ENCODE data around the gene ZNF506.
"Not testable (repeated sequence)": the region's sequence is repeated elsewhere in the genome, so short reads cannot be mapped to it uniquely, and the experiment has no call there.

Gene ZNF506

DNA sequence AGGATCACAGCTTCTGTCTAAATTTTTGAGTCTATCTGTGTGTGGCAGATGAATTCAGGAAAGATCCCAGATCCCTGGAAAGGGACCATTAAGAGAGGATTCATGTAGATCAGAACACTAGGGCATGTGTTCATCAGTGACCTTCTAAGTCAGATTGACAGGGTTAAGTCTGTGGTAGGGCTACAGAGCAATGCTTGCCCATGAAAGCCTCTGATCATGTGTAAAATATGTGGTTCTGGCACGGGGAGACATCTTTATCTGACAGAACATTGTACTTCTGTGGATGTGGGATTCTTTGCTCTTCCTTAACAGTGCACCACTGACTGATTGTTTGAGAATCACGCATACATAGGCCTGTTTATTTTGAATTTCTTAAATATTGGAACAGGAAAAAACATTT lies 42.9 kb downstream of the ZNF506 start:
- no peak for DNase-seq (ENCODE audit: low spot score)

GRCh38 chr19:19777692-19778091 lies 43.9 kb downstream of the ZNF506 start:
- no peak for DNase-seq (ENCODE audit: low spot score)

- peak; percentile 96 for DNase-seq (ENCODE audit: low spot score)
These were observed 45.1 kb downstream of the ZNF506 start for GRCh38 chr19:19776206-19777008.

GRCh38 chr19:19775891-19776205 lies 45.7 kb downstream of the ZNF506 start:
- no peak for DNase-seq (ENCODE audit: low spot score)

GRCh38 chr19:19774354-19775033 lies 47.1 kb downstream of the ZNF506 start:
- DNase-seq (ENCODE audit: low spot score) = no peak

- not testable (repeated sequence) for DNase-seq (ENCODE audit: low spot score)
These were observed 49.6 kb downstream of the ZNF506 start for GRCh38 chr19:19771963-19772362.

GRCh38 chr19:19769971-19770370 lies 51.6 kb downstream of the ZNF506 start:
- not testable (repeated sequence) for DNase-seq (ENCODE audit: low spot score)

DNA sequence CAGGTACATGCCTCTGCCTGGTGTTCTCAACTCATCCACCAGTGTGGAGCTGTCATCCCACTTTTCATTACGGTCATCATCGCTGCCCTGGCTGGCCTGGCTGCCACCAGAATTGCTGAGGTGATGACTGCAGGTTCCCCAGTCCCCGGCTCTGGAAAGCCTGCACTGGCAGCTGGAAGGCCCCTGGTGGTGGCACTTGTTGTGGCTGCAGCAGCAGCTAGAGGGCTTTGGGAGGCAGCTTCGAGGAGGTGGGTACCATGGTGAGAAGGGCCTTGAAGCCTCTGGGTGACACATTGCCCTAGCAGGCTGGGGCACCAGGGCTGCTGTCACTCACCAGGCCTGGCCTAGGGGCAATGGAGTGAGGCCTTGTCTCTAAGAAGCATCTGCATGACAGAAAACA lies 63.4 kb downstream of the ZNF506 start:
- no peak for DNase-seq (ENCODE audit: low spot score)

GRCh38 chr19:19752760-19753403 lies 68.7 kb downstream of the ZNF506 start:
- no peak for DNase-seq (ENCODE audit: low spot score)

DNA sequence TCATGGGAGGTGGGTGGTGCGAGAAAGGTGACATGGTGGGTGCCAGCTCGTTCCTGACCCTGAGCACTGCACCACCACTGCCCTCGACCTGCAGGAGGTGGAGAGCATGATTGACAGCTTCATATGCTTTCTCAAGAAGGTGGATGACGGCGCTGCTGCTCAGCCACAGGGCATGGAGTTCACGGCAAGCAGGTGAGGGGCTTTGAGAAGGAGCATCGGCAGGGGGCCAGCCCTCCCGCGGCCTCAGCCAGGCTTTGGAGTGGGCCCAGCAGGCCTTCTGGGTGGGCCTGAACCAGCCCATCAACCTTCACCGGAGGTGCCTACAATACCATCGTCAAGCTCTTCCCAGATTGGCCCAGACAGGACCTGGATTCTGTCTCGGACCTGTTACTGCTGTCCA lies 69.7 kb downstream of the ZNF506 start:
- DNase-seq (ENCODE audit: low spot score) = no peak

GRCh38 chr19:19750842-19751790 lies 70.4 kb downstream of the ZNF506 start:
- DNase-seq (ENCODE audit: low spot score) = no peak

- DNase-seq (ENCODE audit: low spot score) = no peak
These were observed 71.4 kb downstream of the ZNF506 start for GRCh38 chr19:19749908-19750841.

DNA sequence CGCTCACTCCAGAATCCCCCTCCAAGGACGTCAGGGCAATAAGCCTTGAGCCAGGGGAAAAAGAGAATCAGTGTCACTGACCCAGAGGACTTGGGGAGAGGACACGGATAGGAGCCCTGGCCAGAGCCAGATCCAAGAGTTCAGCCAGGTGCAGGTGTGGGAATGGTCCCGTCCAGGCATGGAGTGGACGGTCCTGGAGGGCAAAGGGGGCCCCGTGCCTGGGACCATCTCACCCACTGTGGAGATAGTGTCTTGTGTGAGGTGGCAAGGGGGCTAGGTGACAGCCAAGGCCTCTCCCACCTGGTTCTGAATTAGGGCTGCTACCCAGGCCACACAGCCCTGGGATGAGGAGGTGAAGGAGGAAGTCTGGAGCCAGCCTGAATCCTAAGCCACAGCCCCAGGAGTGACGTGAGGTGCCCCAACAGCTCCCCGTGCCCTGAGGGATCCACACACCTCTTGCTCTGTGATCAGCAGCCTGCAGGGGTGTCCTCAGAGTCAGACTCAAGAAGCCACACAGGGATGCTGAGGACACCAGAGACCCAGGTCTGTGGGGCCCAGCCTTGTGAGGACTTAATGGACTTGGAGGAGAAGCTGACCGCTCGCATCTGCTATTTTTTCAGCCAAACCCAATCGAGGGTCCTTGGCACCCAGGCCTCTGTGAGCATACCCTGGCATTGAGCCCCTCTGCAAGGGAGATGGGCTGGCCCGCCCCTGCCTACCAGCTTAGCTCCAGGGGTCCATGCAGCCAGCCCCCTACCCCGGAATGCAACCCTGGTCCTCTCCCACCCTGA lies 72.2 kb downstream of the ZNF506 start:
- peak; percentile 64 for DNase-seq (ENCODE audit: low spot score)

DNA sequence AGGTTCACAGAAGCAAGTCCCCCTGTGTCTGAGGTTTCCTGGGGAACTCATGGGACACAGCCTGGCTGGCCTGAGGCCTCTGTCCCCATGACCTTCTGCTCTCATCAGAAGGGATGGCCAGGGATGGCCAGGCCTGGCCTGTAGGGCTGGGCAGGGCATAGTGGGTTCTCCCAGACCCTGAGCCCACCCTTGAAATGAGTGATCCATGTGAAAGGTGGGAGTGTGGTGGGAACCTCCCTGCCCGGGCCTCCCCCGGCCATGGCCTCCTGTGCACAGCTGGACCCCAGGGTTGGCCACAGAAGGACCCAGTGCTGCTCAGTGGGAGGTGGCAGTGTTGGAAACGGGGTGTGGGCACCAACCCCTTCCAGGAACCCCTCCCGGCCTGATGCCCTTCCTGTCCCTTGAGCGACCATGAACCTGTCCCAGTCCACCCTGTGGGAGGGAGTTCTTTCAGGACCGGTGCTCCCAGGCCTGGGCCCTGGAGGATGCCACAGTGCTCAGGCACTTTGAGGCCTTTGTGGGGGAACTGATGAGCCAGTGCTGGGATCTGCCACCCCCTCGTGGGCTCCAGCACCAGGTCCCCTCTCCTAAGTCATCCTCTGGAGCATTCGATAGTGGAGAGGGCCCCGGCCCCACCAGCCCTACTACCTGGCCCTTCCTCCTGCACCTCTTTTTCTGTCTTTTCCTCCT lies 73.2 kb downstream of the ZNF506 start:
- no peak for DNase-seq (ENCODE audit: low spot score)

DNA sequence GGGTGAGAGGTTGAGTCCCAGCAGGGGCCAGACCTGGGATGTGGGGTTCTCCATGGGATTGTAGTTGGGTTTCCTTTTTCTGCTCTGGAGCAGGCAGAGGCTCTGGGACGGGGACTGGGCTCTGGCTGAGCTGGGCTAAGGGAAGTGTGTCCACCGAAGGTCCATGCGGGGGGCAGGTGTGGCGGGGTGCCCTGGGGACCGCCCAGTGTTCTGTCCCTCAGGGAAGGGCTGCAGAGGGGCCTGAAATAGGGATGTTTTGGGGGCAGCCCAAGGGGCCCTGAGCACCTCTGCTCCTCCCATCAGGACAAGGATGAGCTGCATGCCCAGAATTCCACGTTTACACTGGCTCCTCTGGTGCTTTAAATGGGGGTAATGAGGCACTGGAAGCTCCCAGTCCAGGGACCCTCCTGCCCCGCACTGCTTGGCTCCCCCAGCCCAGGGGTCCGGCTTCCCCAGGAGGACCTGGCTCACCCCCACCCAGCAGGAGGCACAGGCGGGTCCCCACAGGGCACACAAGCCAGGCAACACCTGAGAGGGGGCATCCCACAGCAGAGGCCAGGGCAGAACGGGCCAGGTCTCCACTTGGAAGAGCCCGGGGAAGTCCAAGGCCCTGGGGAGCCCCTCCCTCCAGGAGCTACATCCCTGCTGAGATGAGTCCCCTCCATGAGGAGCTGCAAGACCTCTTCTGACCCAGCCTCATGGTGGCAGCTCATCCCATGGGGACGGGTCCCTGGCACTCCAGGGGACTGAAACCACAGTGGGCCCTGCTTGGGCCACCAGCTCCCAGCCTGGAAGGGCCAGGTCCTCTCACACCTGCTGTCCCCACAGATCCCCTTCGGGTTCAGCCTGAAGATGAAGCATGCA lies 74.0 kb downstream of the ZNF506 start:
- DNase-seq (ENCODE audit: low spot score) = no peak

DNA sequence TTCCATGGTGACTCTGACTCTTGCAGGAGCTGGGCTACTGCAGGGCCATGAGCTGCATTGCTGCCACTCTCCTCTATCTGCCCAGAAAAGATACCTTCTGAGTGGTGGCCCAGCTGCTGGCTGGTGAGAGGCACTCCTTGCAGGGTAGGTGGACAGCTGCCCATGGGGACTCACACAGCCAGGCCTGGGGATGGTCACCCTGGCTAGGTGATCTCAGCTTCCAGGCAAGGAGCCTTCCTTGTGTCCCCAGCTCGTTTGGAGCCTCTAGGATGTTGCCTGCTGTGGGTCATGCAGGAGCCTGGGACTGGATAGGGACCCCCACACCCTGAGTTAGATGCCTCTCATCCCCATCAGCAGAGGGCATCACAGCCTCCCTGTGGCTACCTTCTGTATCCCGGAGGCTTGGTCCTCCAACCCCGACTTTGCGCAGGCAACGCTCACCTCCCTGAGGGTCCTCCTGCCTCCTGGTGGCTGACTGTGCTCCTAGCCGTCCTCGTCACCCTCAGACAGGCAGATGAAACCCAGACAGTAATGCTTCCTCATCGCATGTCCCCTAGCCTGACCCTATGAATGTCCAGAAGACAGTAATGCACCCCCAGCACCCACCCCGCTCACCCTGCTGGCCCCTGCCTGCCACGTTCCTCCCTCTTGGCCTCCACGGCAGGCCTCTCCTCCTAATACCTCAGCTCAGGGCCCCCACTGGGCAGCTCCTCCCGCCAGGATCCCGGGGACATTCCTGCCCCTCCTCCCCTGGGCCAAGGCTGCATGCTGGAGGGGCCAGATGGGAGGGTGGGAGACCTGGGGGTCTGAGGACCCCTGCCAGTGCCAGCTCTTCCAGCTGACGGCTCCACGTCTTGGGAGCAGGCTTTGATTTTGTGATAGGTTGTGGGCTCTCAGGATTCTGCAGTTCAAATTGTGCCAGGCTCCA lies 75.0 kb downstream of the ZNF506 start:
- no peak for DNase-seq (ENCODE audit: low spot score)

- DNase-seq (ENCODE audit: low spot score) = no peak
These were observed 75.9 kb downstream of the ZNF506 start for GRCh38 chr19:19745496-19746285.

Data from left forelimb (tissue), 1 donor.